ENCODE measurements around the gene SLC6A3. TPM values are rescaled to one million over a fixed set of nuclear protein-coding genes. Genes with fewer than 3 reads are reported as not detected.

SLC6A3 gene
- total and polyA plus RNA-seq, 2 donors (not counting 3 experiments of a cell fraction or from before 2014, with no cell fraction given) = not detected

- Histone ChIP-seq H3K9ac (replicated peaks; ENCODE audit: extremely low read depth, insufficient read depth, low read length) (no peak overlapping the region), H3K9me3 (replicated peaks; ENCODE audit: control insufficient read depth, insufficient read depth, low read length) (no peaks in the 10 kb centered on the region), H3K4me2 (ENCODE audit: insufficient read depth, low read length) (no peak overlapping the region), H3K27ac (ENCODE audit: insufficient read depth, low read depth, low read length) (no peak overlapping the region), H3K36me3 (ENCODE audit: control insufficient read depth in 2 of 2, extremely low read depth in 1 of 2, insufficient read depth in 2 of 2, low read length in 2 of 2) (no peaks in the 10 kb centered on the region), H4K20me1 (replicated peaks; ENCODE audit: control insufficient read depth, extremely low read depth, insufficient read depth, low read length) (no peaks in the 10 kb centered on the region), H3K27me3 (ENCODE audit: control insufficient read depth in 2 of 2, insufficient read depth in 2 of 2, low read length in 2 of 2) (peaks cover 0 to 1% of the 10 kb centered on the region in 2 experiments), H3K4me3 (replicated peaks in 1 of 3; ENCODE audit: insufficient read depth in 1 of 3, low read depth in 1 of 3, low read length in 3 of 3) (no peak overlapping the region), H3K79me2 (ENCODE audit: control insufficient read depth, insufficient read depth, low read length) (no peaks in the 10 kb centered on the region), H2AFZ (ENCODE audit: low read depth, low read length) (no peak overlapping the region), H3K9me1 (replicated peaks; ENCODE audit: control insufficient read depth, extremely low read depth, insufficient read depth, low read length) (no peaks in the 10 kb centered on the region), H3K4me1 (ENCODE audit: control insufficient read depth, extremely low read depth, insufficient read depth, low read length) (no peaks in the 10 kb centered on the region)
- no peak for FAIRE-seq
- TF ChIP-seq MYC (IDR thresholded peaks at IDR 0.05; ENCODE audit: low read depth, low read length) = no peak
- TF ChIP-seq MAX (IDR thresholded peaks at IDR 0.05; ENCODE audit: insufficient read depth, insufficient read length) = no peak
- TF ChIP-seq JUN (IDR thresholded peaks at IDR 0.05; ENCODE audit: borderline replicate concordance, insufficient read depth, insufficient read length, low read depth) = no peak
- TF ChIP-seq CTCF (IDR thresholded peaks at IDR 0.05; ENCODE audit: extremely low read depth in 1 of 2, insufficient read depth in 1 of 2, low read depth in 1 of 2, low read length in 2 of 2) = no peak
- no peak for TF ChIP-seq POLR2A (IDR thresholded peaks at IDR 0.05; ENCODE audit: low read depth, low read length)
- no peak for TF ChIP-seq EZH2 (IDR thresholded peaks at IDR 0.05; ENCODE audit: borderline replicate concordance, low read depth, low read length, severe bottlenecking)
- no peak for TF ChIP-seq POLR2AphosphoS5 (IDR thresholded peaks at IDR 0.05; ENCODE audit: insufficient read depth, low read depth, low read length)
- no peak for TF ChIP-seq GATA2 (IDR thresholded peaks at IDR 0.05; ENCODE audit: insufficient read depth, insufficient read length, low read depth, low read length)
- TF ChIP-seq FOS (IDR thresholded peaks at IDR 0.05; ENCODE audit: borderline replicate concordance, insufficient read depth, low read length) = no peak
- POLR2A ChIA-PET = no interaction called here
- dilution Hi-C loops (cut with MboI; ENCODE audit: extremely low pct_ligation_motif_present, low sequenced_read_pairs) = no loop called here
- DNase-seq (ENCODE audit: low read depth, low spot score) = no peak
- intact Hi-C loops (cut with micrococcal nuclease) = no loop called here
- no TSS peak for BruUV-seq (replicated peaks)
- CTCF ChIA-PET = no interaction called here
Measured at GRCh38 chr5:1362242-1363015, 82.8 kb downstream of the SLC6A3 start.
